ENCODE measurements around the gene PLA2G2D.
"Not testable (repeated sequence)": the region's sequence is repeated elsewhere in the genome, so short reads cannot be mapped to it uniquely, and the experiment has no call there.

The PLA2G2D gene

GRCh38 chr1:20142001-20142710, 22.8 kb upstream of the PLA2G2D start:
- no peak for DNase-seq (ENCODE audit: low read depth)

GRCh38 chr1:20141466-20141865, 22.1 kb upstream of the PLA2G2D start:
- DNase-seq (ENCODE audit: low read depth), result no peak

- DNase-seq (ENCODE audit: low read depth), result no peak
Observed at GRCh38 chr1:20141001-20141400, 21.7 kb upstream of the PLA2G2D start.

- no peak for DNase-seq (ENCODE audit: low read depth)
Observed at GRCh38 chr1:20139776-20140612, 20.7 kb upstream of the PLA2G2D start.

GRCh38 chr1:20138961-20139550, 19.7 kb upstream of the PLA2G2D start, which contains the start of gene PLA2G2F:
PLA2G2F (plus strand) TSS chr1:20139323; CDS start chr1:20139428, 105 bp downstream.
- DNase-seq (ENCODE audit: low read depth), result no peak

GRCh38 chr1:20138346-20138745, 19.0 kb upstream of the PLA2G2D start:
- no peak for DNase-seq (ENCODE audit: low read depth)

- no peak for DNase-seq (ENCODE audit: low read depth)
Observed at GRCh38 chr1:20137604-20138003, 18.3 kb upstream of the PLA2G2D start.

GRCh38 chr1:20137055-20137454, 17.7 kb upstream of the PLA2G2D start:
- no peak for DNase-seq (ENCODE audit: low read depth)

GRCh38 chr1:20136249-20136648, 16.9 kb upstream of the PLA2G2D start:
- no peak for DNase-seq (ENCODE audit: low read depth)

GRCh38 chr1:20134995-20135394, 15.7 kb upstream of the PLA2G2D start:
- DNase-seq (ENCODE audit: low read depth), result no peak

GRCh38 chr1:20130518-20130917, 11.2 kb upstream of the PLA2G2D start:
- not testable (repeated sequence) for DNase-seq (ENCODE audit: low read depth)

GRCh38 chr1:20126806-20127440, 7.6 kb upstream of the PLA2G2D start:
- no peak for DNase-seq (ENCODE audit: low read depth)

- no peak for DNase-seq (ENCODE audit: low read depth)
Observed at GRCh38 chr1:20126041-20126805, 6.9 kb upstream of the PLA2G2D start.

GRCh38 chr1:20125100-20125499, 5.8 kb upstream of the PLA2G2D start:
- no peak for DNase-seq (ENCODE audit: low read depth)

GRCh38 chr1:20124456-20125057, 5.2 kb upstream of the PLA2G2D start:
- peak; percentile 54 for DNase-seq (ENCODE audit: low read depth)

- no peak for DNase-seq (ENCODE audit: low read depth)
Observed at GRCh38 chr1:20123722-20124455, 4.6 kb upstream of the PLA2G2D start.

- DNase-seq (ENCODE audit: low read depth), result no peak
Observed at GRCh38 chr1:20120796-20121195, 1.5 kb upstream of the PLA2G2D start.

- DNase-seq (ENCODE audit: low read depth), result no peak
Observed at GRCh38 chr1:20117236-20117635, 2.1 kb downstream of the PLA2G2D start.

- no peak for DNase-seq (ENCODE audit: low read depth)
Observed at GRCh38 chr1:20115916-20116315, 3.4 kb downstream of the PLA2G2D start.

- DNase-seq (ENCODE audit: low read depth), result no peak
Observed at GRCh38 chr1:20115479-20115878, 3.9 kb downstream of the PLA2G2D start.

Data from HS-27A (cell line).